ENCODE measurements around the gene IL10RB.
A peak's percentile ranks its signal among the peaks of the same experiment; 100 is the strongest.

Gene IL10RB

GRCh38 chr21:33266050-33266788 lies at the start of gene IL10RB:
TSS of gene IL10RB (plus strand) at chr21:33266367. CDS start at chr21:33266466, 99 bp downstream.
- Histone ChIP-seq H3K27ac (ENCODE audit: low read length) (peak within 1 kb of the TSS; percentile 79), H3K9ac (ENCODE audit: low read depth, low read length) (peak within 1 kb of the TSS; percentile 72), H3K4me1 (ENCODE audit: insufficient read depth, low read length) (peaks cover 43% of the 10 kb centered on the region), H3K36me3 (ENCODE audit: insufficient read depth, low read length) (peaks cover 44% of the 10 kb centered on the region), H3K4me2 (ENCODE audit: insufficient read depth, low read length) (peak within 1 kb of the TSS; percentile 72), H2AFZ (ENCODE audit: low read depth, low read length) (peak within 1 kb of the TSS; percentile 79), H4K20me1 (ENCODE audit: insufficient read depth, low read length) (peaks cover 12% of the 10 kb centered on the region; the same call in 1 of the 2 replicates), H3K27me3 (ENCODE audit: insufficient read depth, low read length, poor library complexity) (no peaks in the 10 kb centered on the region), H3K9me3 (ENCODE audit: insufficient read depth, low read length, severe bottlenecking) (no peaks in the 10 kb centered on the region), H3K79me2 (ENCODE audit: insufficient read depth, low read length) (peaks cover 46% of the 10 kb centered on the region), H3K4me3 (ENCODE audit: low read depth in 1 of 2, low read length in 2 of 2) (peak within 1 kb of the TSS; percentile 57 to 59)
- DNase-seq (peak; percentile 79), ATAC-seq (ENCODE audit: insufficient read depth, low read depth) (peak; percentile 76)
- no peak for TF ChIP-seq EZH2 (IDR thresholded peaks at IDR 0.05; ENCODE audit: borderline replicate concordance, low read depth, low read length, severe bottlenecking)
- TF ChIP-seq CTCF (IDR thresholded peaks at IDR 0.05; ENCODE audit: borderline replicate concordance, extremely low read depth, low read length, poor library complexity, severe bottlenecking) = no peak

GRCh38 chr21:33217138-33217520 lies 49.0 kb upstream of the IL10RB start:
- Histone ChIP-seq H3K9me3 (ENCODE audit: insufficient read depth, low read length, severe bottlenecking) (no peaks in the 10 kb centered on the region), H3K36me3 (ENCODE audit: insufficient read depth, low read length) (no peaks in the 10 kb centered on the region), H4K20me1 (ENCODE audit: insufficient read depth, low read length) (no peaks in the 10 kb centered on the region), H3K9ac (ENCODE audit: low read depth, low read length) (peak overlapping the region; percentile 50; the same call in 1 of the 2 replicates), H3K4me1 (ENCODE audit: insufficient read depth, low read length) (peaks cover 52% of the 10 kb centered on the region), H3K4me2 (ENCODE audit: insufficient read depth, low read length) (no peak overlapping the region), H2AFZ (ENCODE audit: low read depth, low read length) (no peak overlapping the region), H3K27me3 (ENCODE audit: insufficient read depth, low read length, poor library complexity) (no peaks in the 10 kb centered on the region), H3K79me2 (ENCODE audit: insufficient read depth, low read length) (no peaks in the 10 kb centered on the region), H3K4me3 (ENCODE audit: low read depth in 1 of 2, low read length in 2 of 2) (no peak overlapping the region), H3K27ac (ENCODE audit: low read length) (peak overlapping the region; percentile 93)
- TF ChIP-seq CTCF (IDR thresholded peaks at IDR 0.05; ENCODE audit: borderline replicate concordance, extremely low read depth, low read length, poor library complexity, severe bottlenecking) = no peak
- DNase-seq = no peak
- ATAC-seq (ENCODE audit: insufficient read depth, low read depth) = no peak

GRCh38 chr21:33219300-33219699 lies 46.9 kb upstream of the IL10RB start:
- Histone ChIP-seq H4K20me1 (ENCODE audit: insufficient read depth, low read length) (no peaks in the 10 kb centered on the region), H2AFZ (ENCODE audit: low read depth, low read length) (no peak overlapping the region), H3K4me3 (ENCODE audit: low read depth in 1 of 2, low read length in 2 of 2) (no peak overlapping the region), H3K79me2 (ENCODE audit: insufficient read depth, low read length) (no peaks in the 10 kb centered on the region), H3K9me3 (ENCODE audit: insufficient read depth, low read length, severe bottlenecking) (no peaks in the 10 kb centered on the region), H3K4me2 (ENCODE audit: insufficient read depth, low read length) (no peak overlapping the region), H3K27me3 (ENCODE audit: insufficient read depth, low read length, poor library complexity) (no peaks in the 10 kb centered on the region), H3K27ac (ENCODE audit: low read length) (no peak overlapping the region), H3K4me1 (ENCODE audit: insufficient read depth, low read length) (peaks cover 30% of the 10 kb centered on the region), H3K36me3 (ENCODE audit: insufficient read depth, low read length) (no peaks in the 10 kb centered on the region), H3K9ac (ENCODE audit: low read depth, low read length) (no peak overlapping the region)
- no peak for TF ChIP-seq CTCF (IDR thresholded peaks at IDR 0.05; ENCODE audit: borderline replicate concordance, extremely low read depth, low read length, poor library complexity, severe bottlenecking)
- TF ChIP-seq EZH2 (IDR thresholded peaks at IDR 0.05; ENCODE audit: borderline replicate concordance, low read depth, low read length, severe bottlenecking) = no peak
- DNase-seq (no peak), ATAC-seq (ENCODE audit: insufficient read depth, low read depth) (no peak)

All from DND-41 (cell line).